ENCODE data around the gene DNMBP.
"Not testable (repeated sequence)": the region's sequence is repeated elsewhere in the genome, so short reads cannot be mapped to it uniquely, and the experiment has no call there.

The DNMBP gene

DNA sequence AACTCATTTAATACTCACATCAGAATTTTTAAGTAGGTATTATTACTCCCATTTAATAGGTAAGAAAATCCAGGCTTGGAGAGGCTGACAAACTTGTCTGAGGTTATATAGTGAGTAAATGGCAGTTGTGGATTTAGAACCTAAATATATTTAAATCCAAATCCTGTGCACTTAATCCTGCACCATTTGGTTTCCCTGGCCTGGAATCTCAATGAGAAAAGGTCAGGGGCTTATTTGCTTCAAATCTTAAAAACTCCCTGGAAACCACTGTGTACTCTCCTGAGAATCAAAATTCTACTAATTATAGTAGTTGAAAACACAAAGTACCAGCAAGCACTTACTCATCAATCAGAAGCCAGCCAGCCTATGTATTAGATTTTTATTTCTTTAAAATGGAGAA, 97.7 kb downstream of the DNMBP start:
- no peak for DNase-seq

DNA sequence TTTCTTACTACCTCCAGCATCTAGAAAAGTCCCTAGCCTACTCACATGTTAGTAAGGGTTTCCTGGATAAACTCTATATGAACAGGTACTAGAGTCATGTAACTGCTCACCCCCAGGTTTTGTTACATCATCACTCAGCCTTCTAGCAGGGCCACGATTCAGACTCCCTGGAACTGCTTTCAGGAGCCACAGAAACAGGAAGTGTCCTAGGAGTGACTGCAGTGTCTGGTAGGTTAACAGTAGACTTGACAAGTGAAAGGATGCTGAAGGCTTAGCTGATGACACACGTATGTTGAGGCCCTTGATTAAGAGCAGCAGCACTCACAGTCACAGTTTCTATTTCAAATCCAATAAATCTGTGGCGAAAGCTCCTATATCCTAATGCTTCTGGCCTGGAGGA, 101.2 kb downstream of the DNMBP start:
- DNase-seq, result no peak

DNA sequence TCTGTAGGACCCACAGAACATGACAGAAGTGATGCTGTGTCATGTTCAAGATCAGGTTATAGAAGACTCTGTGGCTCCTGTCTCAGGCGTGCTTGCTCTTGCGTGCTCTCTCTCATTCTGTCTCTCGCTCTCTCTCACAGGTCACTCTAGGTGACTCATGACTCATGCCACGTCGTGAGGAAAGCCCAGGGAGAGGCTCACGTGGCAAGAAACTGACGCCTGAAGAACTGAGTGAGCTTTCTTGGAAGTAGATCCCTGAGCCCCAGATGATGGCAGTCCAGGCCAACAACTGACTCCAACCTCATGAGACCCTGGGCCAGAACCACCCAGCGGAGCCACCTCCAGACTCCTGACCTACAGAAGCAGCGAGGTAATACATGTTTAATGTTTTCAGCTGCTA, 103.3 kb downstream of the DNMBP start:
- no peak for DNase-seq

DNA sequence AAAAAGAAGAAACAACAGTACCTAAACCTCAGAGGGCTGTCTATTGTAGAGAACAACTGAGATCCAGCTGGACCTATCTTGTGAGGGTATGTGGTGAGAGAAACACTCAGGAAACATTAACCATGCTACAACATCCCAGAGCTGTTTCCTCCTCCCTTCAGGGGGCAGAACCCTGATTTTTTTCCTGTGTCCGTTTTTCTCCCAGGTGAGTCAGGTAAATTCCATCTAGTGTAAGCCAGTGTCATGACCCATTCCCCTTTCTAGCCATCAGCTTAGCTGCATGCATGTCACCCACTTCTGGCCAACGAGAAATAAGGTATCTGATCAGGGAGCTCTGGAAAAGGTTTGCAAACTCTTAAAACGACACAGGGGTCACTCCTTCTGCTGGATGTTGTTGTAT, 103.8 kb downstream of the DNMBP start:
- no peak for DNase-seq

DNA sequence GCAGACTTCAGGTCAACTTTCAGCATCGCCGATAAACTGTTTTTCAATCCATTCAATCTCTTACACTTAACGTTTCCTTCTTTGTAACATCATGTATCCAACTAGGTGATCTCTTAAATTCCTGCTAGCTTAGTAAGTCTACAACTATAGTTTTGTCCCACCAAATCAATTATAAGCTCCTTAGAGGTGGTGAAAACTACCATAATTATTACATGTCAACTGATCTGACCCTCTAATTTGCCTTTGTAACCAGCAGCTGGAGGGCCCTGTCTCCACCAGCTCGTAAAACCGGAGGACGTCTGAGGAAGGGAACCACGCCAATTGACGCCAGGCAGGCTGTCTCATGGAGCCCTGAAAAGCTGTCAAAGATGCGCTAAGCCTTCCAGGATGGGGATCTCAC, 113.9 kb downstream of the DNMBP start:
- no peak for DNase-seq

DNA sequence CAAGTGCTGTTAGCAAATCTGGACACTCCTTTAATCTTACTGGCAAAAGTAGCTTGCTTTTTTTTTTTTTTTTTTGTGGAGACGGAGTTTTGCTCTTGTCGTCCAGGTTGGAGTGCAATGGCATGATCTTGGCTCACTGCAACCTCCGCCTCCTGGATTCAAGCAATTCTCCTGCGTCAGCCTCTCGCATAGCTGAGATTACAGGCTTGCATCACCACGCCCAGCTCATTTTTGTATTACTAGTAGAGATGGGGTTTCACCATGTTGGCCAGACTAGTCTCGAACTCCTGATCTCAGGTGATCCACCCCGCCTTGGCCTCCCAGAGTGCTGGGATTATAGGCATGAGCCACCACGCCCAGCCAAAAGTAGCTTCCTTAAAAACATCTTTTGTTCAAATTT, 114.7 kb downstream of the DNMBP start:
- DNase-seq, result not testable (repeated sequence)

DNA sequence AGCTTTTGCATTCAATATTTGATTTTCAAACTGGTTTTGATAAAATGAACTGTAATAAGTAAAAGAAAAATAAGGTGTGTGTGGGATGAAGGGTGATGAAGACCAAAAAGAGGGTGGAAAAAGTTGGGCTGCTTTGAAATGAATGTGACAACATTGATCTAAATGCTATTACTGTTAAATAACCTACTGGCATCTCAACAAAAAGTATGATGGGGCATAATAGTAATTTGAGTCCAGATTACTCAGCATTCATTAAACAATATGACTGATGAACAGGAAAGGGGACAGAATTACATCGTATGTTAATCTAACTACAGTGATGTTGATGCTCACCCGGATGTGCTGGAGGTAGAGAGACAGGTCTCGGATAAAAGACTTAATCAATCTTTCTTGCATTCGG, 115.1 kb downstream of the DNMBP start:
- no peak for DNase-seq

DNA sequence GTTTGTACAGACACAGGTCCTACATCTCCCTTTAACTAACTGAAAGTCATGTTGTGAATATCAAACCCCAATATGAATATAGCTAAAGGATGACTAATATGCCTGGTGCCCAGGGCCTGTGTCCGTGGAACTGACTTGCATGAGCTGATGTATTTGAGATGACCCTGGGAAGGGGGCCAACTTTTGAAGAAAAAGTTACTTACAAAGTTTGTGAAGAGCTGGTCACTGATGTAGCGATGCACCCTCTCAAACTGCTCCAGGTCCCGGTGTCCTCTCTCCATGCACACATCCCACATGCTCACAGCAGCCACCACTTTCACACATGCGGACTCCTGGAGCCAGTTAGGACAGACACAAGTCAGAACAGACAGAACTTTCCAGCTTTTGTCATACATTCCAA, 121.1 kb downstream of the DNMBP start:
- no peak for DNase-seq

DNA sequence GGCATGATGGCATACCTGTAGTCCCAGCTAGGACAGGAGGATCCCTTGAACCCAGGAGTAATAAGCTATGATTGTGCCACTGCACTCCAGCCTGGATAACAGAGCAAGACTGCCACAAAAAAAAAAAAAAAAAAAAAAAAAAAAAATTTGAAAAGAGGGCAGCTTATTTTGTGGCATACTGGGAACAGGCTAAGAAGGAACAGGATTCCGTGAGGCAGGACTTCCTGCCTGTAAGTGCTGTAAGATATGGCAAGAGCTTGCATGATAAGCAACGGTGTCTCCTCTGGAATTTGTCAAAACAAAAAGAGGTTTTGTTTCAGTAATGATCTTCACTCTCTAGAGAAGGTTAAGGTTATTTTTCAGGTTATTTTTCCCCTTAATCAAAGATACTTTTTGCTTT, 126.2 kb downstream of the DNMBP start:
- no peak for DNase-seq

DNA sequence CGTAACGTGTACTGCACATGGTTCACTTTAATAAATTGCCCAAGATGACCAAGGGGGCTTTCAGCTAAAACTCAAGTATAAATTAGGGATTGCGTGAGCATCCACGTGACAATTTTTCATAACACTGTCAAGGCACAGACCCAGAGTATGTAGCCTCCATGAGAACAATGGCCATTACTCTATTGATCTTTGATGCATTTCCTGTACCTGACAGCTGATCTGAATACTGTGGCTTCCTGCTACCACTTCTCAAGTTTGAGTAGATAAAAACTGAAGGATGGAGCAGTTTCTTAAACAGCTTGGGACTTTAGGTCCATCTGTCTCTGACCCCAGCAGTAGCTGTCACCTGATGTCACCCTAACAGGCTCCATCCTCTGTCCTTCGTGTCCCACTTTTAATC, 128.4 kb downstream of the DNMBP start:
- DNase-seq, result no peak

DNA sequence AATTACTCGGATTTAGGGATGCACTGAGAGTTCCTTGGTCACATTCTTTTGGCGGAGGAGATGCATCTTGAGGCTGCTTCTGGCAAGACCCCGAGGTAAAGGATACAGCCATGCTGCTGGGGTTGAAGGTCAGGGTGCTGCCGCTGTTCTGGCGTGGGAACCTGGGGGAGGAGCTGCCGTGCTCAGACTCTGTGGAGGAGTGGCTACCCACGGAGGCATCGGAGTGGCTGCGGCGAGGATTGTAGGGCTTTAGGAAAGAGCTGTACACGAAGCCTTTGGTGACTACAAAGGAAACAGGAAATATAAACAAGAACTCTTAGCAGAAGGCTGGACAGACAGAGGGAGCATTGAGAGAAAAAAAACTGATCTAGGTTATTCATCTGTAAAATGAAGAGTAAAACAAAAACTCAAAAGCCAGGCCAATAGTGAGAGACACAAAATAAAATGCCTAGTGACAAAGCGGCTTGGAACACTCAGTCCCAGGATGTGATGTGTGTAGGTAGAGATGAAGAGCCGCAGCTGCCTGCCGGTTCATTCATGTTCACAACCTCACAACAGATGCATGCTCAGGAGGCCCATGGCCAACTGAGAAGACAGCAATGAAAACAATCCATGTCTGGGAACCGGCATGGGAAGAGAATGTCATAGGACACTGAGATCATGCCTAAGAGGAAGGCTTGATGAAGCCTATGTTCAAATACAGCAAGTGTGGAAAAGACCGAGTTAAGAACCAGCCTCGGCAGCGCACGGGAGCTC, 129.5 kb downstream of the DNMBP start:
- no peak for DNase-seq

DNA sequence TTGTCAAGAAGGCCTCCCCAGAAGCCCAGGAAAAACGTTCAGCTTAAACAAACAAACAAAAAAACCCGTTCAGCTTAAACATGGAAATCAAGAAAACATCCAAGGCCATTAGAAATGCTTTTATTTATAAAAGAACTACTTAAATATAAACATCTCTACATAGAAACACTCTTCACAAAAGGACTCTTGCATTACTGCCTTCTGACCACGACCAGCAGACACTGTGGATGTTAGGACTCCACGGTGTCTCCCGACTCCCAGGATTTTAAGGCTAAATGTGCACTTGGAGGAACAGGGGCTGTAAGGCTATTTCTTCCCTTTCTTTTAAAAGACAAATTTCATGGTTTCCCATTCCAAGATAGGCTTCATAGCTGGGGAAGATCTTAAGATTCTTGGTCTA, 134.3 kb downstream of the DNMBP start:
- DNase-seq, result no peak

DNA sequence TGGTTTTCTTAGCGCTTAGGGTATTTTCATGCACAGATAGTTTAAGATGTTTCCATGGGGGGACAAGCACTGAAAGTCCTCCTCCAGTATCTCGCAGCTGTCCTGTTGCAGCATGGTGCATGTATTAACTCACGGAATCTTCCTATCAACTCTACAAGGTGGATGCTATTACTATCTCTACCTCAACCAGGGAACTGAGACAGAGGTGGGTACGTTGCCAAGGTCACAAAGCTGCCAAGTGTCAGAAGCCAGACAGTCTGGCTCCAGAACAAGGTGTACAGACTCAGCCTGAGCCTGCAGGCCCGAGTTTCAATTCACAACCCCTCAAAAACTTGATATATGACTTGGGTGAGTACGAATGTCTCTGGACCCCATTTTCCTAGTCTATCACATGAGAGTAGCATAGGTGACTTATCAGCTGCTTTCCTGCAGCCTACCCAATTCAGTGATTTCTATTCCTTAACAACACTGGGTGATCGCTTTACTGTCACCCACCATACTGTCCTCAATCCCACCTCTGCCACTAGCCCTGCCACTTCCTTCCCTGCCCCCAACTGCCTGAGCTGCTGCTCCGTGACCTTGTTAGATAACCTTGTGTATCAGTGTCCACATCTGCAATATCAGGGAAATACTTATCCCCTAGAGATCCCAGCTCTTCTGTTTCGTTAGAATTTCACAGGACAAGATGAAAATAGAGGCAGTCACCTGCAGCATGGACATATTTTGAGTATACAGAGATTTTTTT, 135.2 kb downstream of the DNMBP start:
- DNase-seq, result no peak

DNA sequence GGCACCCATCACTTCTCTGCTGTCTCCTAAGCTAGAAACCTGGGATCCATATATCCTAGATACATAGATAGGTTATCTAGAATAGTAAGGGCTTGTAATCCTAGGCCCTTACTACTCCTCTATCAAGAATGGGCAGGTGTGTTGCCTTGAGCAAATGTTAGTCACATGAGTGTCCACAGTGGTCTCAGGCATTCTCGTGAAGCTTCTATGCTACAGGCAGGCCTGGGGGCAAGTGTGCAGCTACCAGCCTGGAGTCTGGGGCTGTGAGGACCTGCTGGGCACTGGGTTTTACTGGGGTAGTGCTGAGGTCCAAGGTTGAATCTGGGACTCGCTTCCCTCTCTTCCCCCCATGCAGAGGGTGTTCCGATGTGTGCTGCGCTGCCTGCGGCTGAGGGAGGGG, 135.9 kb downstream of the DNMBP start:
- DNase-seq, result no peak

DNA sequence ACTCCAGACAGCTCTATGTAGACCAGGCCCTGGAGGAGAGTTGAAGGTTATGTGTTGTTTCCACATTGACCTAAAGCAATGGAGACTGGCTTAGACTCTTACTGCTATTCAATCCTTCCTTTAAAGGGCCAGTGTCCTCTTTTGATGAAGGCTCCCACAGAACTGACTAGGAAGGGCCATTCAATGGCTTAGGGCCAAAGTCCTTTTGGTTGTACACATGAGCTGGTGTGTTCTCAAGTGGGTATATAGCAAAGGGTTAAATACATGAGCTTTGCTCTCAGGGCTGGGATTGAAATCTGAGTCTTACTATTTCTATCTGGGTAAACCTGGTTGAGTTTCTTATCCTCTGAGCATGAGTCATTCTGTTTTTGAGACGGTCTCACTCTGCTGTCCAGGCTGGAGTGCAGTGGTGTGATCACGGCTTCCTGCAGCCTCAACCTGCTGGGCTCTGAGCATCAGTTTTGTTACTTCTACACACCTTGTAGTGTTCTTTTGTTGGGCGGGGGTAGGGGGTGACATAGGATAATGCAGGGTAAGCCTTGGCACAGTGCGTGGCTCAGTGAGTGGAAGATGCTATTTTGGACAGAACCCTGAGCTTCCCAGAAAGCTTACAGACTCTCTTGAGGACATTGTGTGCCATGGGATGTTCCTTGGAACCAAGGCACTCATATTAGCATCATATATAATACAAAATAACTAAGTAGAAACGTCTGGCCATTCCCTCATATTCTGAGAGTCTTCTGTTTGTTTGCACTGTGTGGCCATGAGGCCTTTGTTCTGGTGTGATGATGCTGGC, 137.2 kb downstream of the DNMBP start:
- DNase-seq, result no peak

DNA sequence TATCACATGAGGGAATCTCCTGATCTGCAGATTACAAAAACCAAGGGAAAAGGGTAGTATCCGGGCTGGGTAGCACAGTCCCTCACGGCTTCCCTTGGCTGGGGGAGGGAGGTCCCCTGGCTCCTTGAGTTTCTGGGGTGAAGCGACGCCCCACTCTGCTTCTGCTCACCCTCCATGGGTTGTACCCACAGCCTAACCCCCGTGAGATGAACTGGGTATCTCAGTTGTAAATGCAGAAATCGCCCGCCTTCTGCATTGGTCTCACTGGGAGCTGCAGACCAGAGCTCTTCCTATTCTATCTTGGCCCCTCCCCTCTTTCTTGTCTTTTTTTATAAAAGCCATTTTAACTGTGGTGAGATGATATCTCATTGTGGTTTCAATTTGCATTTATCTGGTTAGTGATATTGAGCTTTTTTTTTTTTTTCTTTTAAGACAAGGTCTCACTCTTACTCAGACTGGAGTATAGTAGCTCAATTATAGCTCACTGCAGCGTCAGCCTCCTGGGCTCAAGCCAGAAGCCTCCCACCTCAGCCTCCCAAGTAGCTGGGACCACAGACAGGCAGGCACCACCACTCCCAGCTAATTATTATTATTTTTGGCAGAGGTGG, 139.5 kb downstream of the DNMBP start:
- DNase-seq, result no peak

DNA sequence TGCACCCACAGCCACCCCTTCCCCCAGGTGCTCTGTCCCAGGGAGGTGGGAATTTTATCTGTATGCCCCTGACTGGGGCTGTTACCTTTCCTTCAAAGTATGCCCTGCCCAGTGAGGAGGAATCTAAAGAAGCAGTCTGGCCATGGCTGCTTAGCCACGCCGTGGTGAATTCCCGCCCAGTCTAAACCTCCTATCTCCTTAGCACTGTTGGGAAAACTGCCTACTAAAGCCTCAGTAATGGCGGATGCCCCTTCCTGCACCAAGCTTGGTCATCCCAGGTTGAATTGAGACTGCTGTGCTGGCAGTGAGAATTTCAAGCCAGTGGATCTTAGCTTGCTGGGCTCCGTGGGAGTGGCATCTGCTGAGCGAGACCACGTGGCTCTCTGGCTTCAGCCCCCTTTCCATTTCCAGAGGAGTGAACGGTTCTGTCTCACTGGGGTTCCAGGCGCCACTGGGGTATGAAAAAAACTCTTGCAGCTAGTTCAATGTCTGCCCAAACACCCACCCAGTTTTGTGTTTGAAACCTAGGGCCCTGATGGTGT, 140.1 kb downstream of the DNMBP start:
- DNase-seq, result no peak

DNA sequence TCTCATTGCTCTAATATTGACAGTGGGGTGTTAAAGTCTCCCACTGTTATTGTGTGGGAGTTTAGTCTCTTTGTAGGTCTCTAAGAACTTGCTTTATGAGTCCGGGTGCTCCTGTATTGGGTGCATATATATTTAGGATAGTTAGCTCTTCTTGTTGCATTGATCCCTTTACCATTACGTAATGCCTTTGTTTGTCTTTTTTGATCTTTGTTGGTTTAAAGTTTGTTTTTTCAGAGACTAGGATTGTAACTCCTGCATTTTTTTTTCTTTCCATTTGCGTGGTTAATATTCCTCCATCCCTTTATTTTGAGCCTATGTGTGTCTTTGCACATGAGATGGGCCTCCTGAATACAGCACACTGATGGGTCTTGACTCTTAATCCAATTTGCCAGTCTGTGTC, 142.5 kb downstream of the DNMBP start:
- not testable (repeated sequence) for DNase-seq

DNA sequence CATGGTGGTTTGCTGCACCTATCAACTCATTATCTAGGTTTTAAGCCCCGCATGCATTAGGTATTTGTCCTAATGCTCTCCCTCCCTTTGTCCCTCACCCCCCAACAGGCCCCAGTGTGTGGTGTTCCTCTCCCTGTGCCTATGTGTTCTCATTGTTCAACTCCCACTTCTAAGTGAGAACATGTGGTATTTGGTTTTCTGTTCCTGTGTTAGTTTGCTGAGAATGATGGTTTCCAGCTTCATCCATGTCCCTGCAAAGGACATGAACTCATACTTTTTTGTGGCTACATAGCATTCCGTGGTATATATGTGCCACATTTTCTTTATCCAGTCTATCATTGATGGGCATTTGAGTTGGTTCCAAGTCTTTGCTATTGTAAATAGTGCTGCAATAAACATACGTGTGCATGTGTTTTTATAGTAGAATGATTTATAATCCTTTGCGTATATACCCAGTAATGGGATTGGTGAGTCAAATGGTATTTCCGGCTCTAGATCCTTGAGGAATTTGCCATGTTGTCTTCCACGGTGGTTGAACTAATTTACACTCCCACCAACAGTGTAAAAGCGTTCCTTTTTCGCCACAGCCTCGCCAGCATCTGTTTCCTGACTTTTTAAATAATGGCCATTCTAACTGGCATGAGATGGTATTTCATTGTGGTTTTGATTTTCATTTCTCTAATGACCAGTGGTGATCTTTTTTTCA, 146.1 kb downstream of the DNMBP start:
- not testable (repeated sequence) for DNase-seq

DNA sequence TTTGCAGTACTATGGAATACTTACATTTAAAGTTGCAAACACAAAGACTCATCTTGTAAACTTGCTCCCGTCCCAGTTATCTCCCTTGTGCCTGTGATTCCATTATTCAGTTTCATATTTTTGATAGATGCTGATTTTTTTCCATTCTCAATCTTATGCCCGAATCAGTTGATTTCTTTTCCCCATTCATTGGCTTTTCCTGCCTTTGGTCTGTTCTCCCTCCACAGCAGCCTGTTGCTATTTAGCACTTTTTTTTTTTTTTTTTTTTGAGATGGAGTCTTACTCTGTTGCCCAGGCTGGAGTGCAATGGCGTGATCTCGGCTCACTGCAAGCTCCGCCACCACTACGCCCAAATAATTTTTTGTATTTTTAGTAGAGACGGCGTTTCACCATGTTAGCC, 149.3 kb downstream of the DNMBP start:
- no peak for DNase-seq

DNA sequence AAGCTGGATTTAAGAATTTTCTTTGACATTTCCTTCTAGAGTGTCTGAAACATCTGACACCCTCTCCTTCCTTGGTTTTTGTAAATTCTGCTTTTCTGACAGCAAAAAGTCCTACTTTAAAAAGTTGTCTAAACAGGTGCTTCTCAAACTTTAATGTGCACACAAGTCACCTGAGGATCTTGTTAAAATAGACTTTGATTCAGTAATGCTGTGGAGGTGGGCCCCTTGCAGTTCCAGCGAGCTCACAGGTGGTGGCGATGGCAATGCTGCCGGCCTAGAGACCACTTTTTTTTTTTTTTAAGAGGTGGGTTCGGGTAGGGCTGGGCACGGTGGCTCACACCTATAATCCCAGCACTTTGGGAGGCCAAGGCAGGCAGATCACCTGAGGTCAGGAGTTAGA, 150.2 kb downstream of the DNMBP start:
- DNase-seq, result no peak

DNA sequence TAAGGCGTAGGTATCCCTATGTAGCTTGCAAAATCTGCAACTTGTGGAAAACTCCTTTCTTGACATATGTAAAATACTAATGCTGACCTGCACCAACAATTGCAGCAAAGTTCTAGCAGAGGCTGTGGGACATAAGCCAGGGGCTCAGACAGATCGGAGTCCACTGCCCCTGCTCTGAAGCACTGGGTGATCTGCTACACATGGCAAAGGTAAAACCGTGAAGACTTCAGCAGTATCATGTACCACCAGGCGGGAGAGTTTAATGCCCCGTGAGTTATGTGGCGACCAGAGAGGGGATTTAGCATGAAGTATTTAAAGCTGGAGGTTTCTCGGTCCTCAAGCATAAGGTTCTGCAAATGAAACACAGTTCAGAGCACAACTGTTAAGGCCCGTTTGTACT, 150.9 kb downstream of the DNMBP start:
- DNase-seq, result no peak
